PC-3 (cell line): ENCODE measurements around the gene DCAF6.

Source experiments
- EZH2 ChIP-seq: fragments of 300-600 bp; sonication (generic); IDR thresholded peaks from one replicate; pipeline ENCODE4 v1.6.1; 2017; ENCODE audit warnings: antibody characterized with exemption, mild to moderate bottlenecking, low read length; ENCODE audit not compliant: unreplicated experiment
- TF ChIP-seq, protein P1 (sequence below): fragments of 300-600 bp; sonication (generic); conservative IDR thresholded peaks from 2 replicates; pipeline ENCODE4 v1.5.1; 2017; ENCODE audit warnings: antibody characterized with exemption, low read depth, mild to moderate bottlenecking, low read length

DNA sequence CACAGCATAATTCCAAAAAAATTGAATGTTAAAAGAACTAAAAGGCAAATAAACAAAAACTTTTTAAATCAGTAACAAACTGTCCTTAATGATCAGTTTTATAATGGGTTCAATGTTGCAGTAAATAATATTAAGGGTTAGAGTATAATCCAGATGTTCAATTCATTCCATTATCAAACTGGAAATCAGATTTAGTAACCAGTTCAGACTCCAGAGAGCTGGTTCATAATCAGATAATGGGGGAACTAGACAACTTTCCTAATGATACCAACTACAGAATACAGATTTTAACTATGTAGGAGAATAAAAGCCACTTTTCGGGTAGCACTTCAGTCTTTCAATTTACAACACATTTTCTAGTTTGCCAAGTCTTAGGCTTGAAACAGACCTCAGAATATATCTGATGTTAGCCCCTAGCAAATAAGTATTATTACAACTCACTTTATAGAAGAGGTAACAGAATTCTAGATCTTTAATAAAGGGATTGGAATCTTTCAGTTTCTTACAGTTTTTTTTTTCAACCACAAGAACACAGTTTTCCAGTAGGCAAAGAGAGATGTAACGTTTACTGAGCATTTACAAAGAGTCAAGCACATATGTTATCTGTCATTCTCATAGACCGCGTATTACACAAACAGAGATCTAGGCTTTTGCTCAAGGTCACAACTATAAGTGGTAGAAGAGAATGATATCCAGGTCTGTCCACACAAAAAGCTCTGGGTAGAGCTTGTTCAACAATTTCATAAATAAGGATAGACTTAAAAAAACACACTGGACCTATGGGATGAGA is 1.9 kb upstream of the DCAF6 start:
- TF ChIP-seq, protein P1, sequence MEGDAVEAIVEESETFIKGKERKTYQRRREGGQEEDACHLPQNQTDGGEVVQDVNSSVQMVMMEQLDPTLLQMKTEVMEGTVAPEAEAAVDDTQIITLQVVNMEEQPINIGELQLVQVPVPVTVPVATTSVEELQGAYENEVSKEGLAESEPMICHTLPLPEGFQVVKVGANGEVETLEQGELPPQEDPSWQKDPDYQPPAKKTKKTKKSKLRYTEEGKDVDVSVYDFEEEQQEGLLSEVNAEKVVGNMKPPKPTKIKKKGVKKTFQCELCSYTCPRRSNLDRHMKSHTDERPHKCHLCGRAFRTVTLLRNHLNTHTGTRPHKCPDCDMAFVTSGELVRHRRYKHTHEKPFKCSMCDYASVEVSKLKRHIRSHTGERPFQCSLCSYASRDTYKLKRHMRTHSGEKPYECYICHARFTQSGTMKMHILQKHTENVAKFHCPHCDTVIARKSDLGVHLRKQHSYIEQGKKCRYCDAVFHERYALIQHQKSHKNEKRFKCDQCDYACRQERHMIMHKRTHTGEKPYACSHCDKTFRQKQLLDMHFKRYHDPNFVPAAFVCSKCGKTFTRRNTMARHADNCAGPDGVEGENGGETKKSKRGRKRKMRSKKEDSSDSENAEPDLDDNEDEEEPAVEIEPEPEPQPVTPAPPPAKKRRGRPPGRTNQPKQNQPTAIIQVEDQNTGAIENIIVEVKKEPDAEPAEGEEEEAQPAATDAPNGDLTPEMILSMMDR: no peak
- TF ChIP-seq EZH2: no peak
